ENCODE measurements around the gene ENG. TPM values are rescaled to one million over a fixed set of nuclear protein-coding genes. Genes with fewer than 3 reads are reported as not detected.

Gene ENG
- polyA plus RNA-seq, 3 donors: 15.7 to 26.0 (median 17.9) TPM

- no peaks in the 10 kb centered on the region for H3K9me3 ChIP-seq (replicated peaks in 1 of 2; ENCODE audit: control insufficient read depth in 1 of 2, insufficient read depth in 1 of 2, low read length in 2 of 2)
- WGBS (ENCODE audit: insufficient coverage): under 1% methylated on average over 36 of the region's 43 CpGs
- peak overlapping the region; percentile 29 to 80 (median 60) for H3K4me3 ChIP-seq (replicated peaks in 1 of 3; ENCODE audit: low read depth in 2 of 3, low read length in 3 of 3)
- H3K4me2 ChIP-seq (replicated peaks; ENCODE audit: extremely low read depth, low read length, poor library complexity, severe bottlenecking): peak overlapping the region; percentile 86
- peak overlapping the region; percentile 86 to 94 (median 89) for H3K27ac Mint-ChIP-seq
- peak overlapping the region; percentile 88 to 91 for H3K4me3 Mint-ChIP-seq
- peaks cover 99% of the 10 kb centered on the region for H4K20me1 ChIP-seq (ENCODE audit: insufficient read depth, low read length)
- H2AFZ ChIP-seq (ENCODE audit: insufficient read depth, low read depth, low read length, poor library complexity, severe bottlenecking): no peak overlapping the region
- peak; percentile 94 to 98 (median 98) for DNase-seq
- peak overlapping the region; percentile 51 to 80 for H3K27ac ChIP-seq (ENCODE audit: low read depth in 1 of 2, low read length in 2 of 2)
- peak overlapping the region; percentile 41 for H3K9ac ChIP-seq (ENCODE audit: insufficient read depth, low read length, poor library complexity, severe bottlenecking)
- H3K79me2 ChIP-seq (ENCODE audit: insufficient read depth, low read length): peaks cover 98% of the 10 kb centered on the region
- intact Hi-C loops (cut with micrococcal nuclease): loop anchor here (1.0 to 5.0 kb wide), 4 partner anchors 12 to 204 kb away; partner anchors contain the start of gene TOR2A (in 1 of the 2)
- no peaks in the 10 kb centered on the region for H3K27me3 ChIP-seq (ENCODE audit: control insufficient read depth in 2 of 2, insufficient read depth in 2 of 2, low read length in 2 of 2)
- no peaks in the 10 kb centered on the region for H3K9me3 Mint-ChIP-seq
- H3K36me3 ChIP-seq (replicated peaks in 1 of 2; ENCODE audit: control insufficient read depth in 1 of 2, insufficient read depth in 2 of 2, low read length in 2 of 2): peaks cover 58 to 84% of the 10 kb centered on the region in 2 donors
- peaks cover 83% of the 10 kb centered on the region for H3K4me1 Mint-ChIP-seq
- H3K4me1 ChIP-seq (ENCODE audit: control insufficient read depth in 1 of 2, insufficient read depth in 2 of 2, low read length in 2 of 2): peaks cover 68 to 91% of the 10 kb centered on the region in 2 donors
- H3K36me3 Mint-ChIP-seq: peaks cover 54 to 77% of the 10 kb centered on the region in 2 donors
- TF ChIP-seq CTCF (IDR thresholded peaks at IDR 0.05): no peak
- peaks cover 0 to 3% (median 0%) of the 10 kb centered on the region in 3 donors for H3K27me3 Mint-ChIP-seq (ENCODE audit: low read depth in 3 of 3)
These were observed 83.4 kb downstream of the ENG start for GRCh38 chr9:127770905-127771569.

DNA sequence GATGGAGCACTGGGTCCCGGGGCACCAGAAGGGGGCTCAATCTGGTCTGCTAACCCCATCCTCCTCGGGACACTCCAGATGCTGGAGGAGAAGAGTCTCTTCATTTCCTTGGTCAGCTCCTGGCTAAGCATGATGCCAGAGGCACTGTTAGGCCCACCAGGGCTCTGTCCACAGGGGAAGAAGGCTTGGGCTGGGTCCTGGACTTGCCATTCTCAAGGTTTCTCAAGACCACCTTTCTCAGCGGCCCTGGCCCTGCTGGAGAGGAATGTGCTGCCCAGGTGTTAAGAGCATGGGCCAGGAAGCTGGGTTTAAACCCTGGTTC is 83.9 kb downstream of the ENG start:
- H3K27ac ChIP-seq (ENCODE audit: low read depth in 1 of 2, low read length in 2 of 2): peak overlapping the region; percentile 51 to 80
- no peak overlapping the region for H2AFZ ChIP-seq (ENCODE audit: insufficient read depth, low read depth, low read length, poor library complexity, severe bottlenecking)

More for the DNA sequence above, 83.9 kb downstream of the ENG start:
- Histone ChIP-seq H3K9me3 (replicated peaks in 1 of 2; ENCODE audit: control insufficient read depth in 1 of 2, insufficient read depth in 1 of 2, low read length in 2 of 2) (no peaks in the 10 kb centered on the region), H3K27me3 (ENCODE audit: control insufficient read depth in 2 of 2, insufficient read depth in 2 of 2, low read length in 2 of 2) (no peaks in the 10 kb centered on the region), H3K4me2 (replicated peaks; ENCODE audit: extremely low read depth, low read length, poor library complexity, severe bottlenecking) (peak overlapping the region; percentile 86), H3K4me1 (ENCODE audit: control insufficient read depth in 1 of 2, insufficient read depth in 2 of 2, low read length in 2 of 2) (peaks cover 63 to 86% of the 10 kb centered on the region in 2 donors), H4K20me1 (ENCODE audit: insufficient read depth, low read length) (peaks cover 99% of the 10 kb centered on the region), H3K4me3 (replicated peaks in 1 of 3; ENCODE audit: low read depth in 2 of 3, low read length in 3 of 3) (peak overlapping the region; percentile 29 to 80 (median 60)), H3K9ac (ENCODE audit: insufficient read depth, low read length, poor library complexity, severe bottlenecking) (no peak overlapping the region), H3K79me2 (ENCODE audit: insufficient read depth, low read length) (peaks cover 98% of the 10 kb centered on the region), H3K36me3 (replicated peaks in 1 of 2; ENCODE audit: control insufficient read depth in 1 of 2, insufficient read depth in 2 of 2, low read length in 2 of 2) (peaks cover 63 to 89% of the 10 kb centered on the region in 2 donors)
- DNase-seq: no peak
- Mint-ChIP-seq H3K4me1 (peaks cover 83% of the 10 kb centered on the region), H3K36me3 (peaks cover 59 to 82% of the 10 kb centered on the region in 2 donors), H3K9me3 (no peaks in the 10 kb centered on the region), H3K27me3 (ENCODE audit: low read depth in 3 of 3) (peaks cover 0 to 3% (median 0%) of the 10 kb centered on the region in 3 donors), H3K4me3 (peak overlapping the region; percentile 88 to 91), H3K27ac (peak overlapping the region; percentile 86 to 94 (median 89))
- 15% methylated on average over 3 of the region's 3 CpGs for WGBS (ENCODE audit: insufficient coverage)
- no peak for TF ChIP-seq CTCF (IDR thresholded peaks at IDR 0.05)
- intact Hi-C loops (cut with micrococcal nuclease): loop anchor here (2.0 to 5.0 kb wide), 3 partner anchors 14 to 203 kb away; partner anchors contain the start of gene TOR2A (in 1 of the 2)

All from CD14-positive monocyte (primary cell).